Caco-2 (cell line): ENCODE measurements around the gene ARHGAP18. TPM values are rescaled to one million over a fixed set of nuclear protein-coding genes. Genes with fewer than 3 reads are reported as not detected.

Experiments used
- BruUV-seq: library from RNA; stranded (reverse); fragments of 400-500 nt; replicated peaks from 2 replicates; lab custom pipeline; 2021; lab: Mats Ljungman, UMichigan
- CTCF ChIA-PET: fragments of 300-600 bp; sonication (Branson Sonifier 250); formaldehyde crosslinking; loops from one replicate; lab custom pipeline; 2022; ENCODE audit warnings: antibody characterized with exemption; lab: Charles Lee
- POLR2A ChIA-PET: fragments of 300-600 bp; sonication (Branson Sonifier 250); formaldehyde crosslinking; loops from one replicate; lab custom pipeline; 2022; ENCODE audit warnings: antibody characterized with exemption; lab: Charles Lee
- DNase-seq, 2 experiments: peaks; one replicate each; pipeline versions ENCODE4 v3.0.0 to v3.0.0-alpha.2; 2020 to 2022
- H3K27me3 ChIP-seq: replicated peaks from 2 replicates; pipeline ENCODE4 v1.6.0; 2011; ENCODE audit warnings: low read length; ENCODE audit not compliant: control insufficient read depth, insufficient read depth
- H3K36me3 ChIP-seq: 2 replicates; pipeline ENCODE4 v1.5.1; 2011; ENCODE audit warnings: low read length; ENCODE audit not compliant: control insufficient read depth, insufficient read depth
- H3K4me1 ChIP-seq: fragments of 250-450 bp; sonication (Bioruptor Pico); 2 replicates; pipeline ENCODE4 v1.5.1; 2020; ENCODE audit warnings: mild to moderate bottlenecking
- H3K4me3 ChIP-seq: 2 replicates; pipeline ENCODE4 v1.5.1; 2011; ENCODE audit warnings: low read depth, mild to moderate bottlenecking, control low read depth, low read length
- H3K9me3 ChIP-seq: fragments of 250-450 bp; sonication (Bioruptor Pico); 2 replicates; pipeline ENCODE4 v1.5.1; 2020; ENCODE audit warnings: mild to moderate bottlenecking, moderate library complexity
- H3K27ac Mint-ChIP-seq: one replicate; pipeline ENCODE4 v1.8.0; 2022; ENCODE audit warnings: mixed read lengths; ENCODE audit not compliant: unreplicated experiment
- H3K27me3 Mint-ChIP-seq: one replicate; pipeline ENCODE4 v1.8.0; 2022; ENCODE audit warnings: mixed read lengths; ENCODE audit not compliant: insufficient read depth, unreplicated experiment
- H3K36me3 Mint-ChIP-seq: one replicate; pipeline ENCODE4 v1.8.0; 2022; ENCODE audit warnings: mild to moderate bottlenecking, mixed read lengths; ENCODE audit not compliant: insufficient read depth, unreplicated experiment
- H3K4me1 Mint-ChIP-seq: one replicate; pipeline ENCODE4 v1.8.0; 2022; ENCODE audit warnings: low read depth, mixed read lengths; ENCODE audit not compliant: unreplicated experiment
- H3K4me3 Mint-ChIP-seq: one replicate; pipeline ENCODE4 v1.8.0; 2022; ENCODE audit warnings: mild to moderate bottlenecking, moderate library complexity, mixed read lengths; ENCODE audit not compliant: unreplicated experiment
- H3K9me3 Mint-ChIP-seq: one replicate; pipeline ENCODE4 v1.8.0; 2022; ENCODE audit warnings: mixed read lengths; ENCODE audit not compliant: unreplicated experiment
- intact Hi-C: fragments of 100-400 bp; cut with micrococcal nuclease; formaldehyde crosslinking; loops from one replicate; pipeline ENCODE4 v1.10.0; 2022; ENCODE audit not compliant: unreplicated experiment
- total RNA-seq: library from RNA; stranded (reverse); gene quantifications from 2 replicates; pipeline ENCODE4 v1.2.3, GENCODE V29; 2022
- TF ChIP-seq, protein P1 (sequence below), 2 experiments: fragments of 200-600 bp in 1 of 2; IDR thresholded peaks; 1 replicate in 1 of 2; 2 replicates in 1 of 2; pipeline versions ENCODE4 v1.5.1 to v1.8.0; 2011 to 2022; ENCODE audit warnings: antibody characterized with exemption in 1 of 2, control low read depth in 1 of 2, inconsistent platforms in 1 of 2, low read depth in 1 of 2, low read length in 1 of 2, mild to moderate bottlenecking in 1 of 2, moderate library complexity in 1 of 2; ENCODE audit not compliant: insufficient read depth in 1 of 2, severe bottlenecking in 1 of 2, unreplicated experiment in 1 of 2

Gene ARHGAP18
- total RNA-seq, 1 experiment from 2014 or later = 15.0 TPM

- no peaks in the 10 kb centered on the region for H3K9me3 ChIP-seq
- POLR2A ChIA-PET = no interaction called here
- Mint-ChIP-seq H3K9me3 (no peaks in the 10 kb centered on the region), H3K27me3 (no peaks in the 10 kb centered on the region), H3K4me3 (no peak overlapping the region), H3K36me3 (peaks cover 9% of the 10 kb centered on the region), H3K27ac (no peak overlapping the region), H3K4me1 (peaks cover 17% of the 10 kb centered on the region)
- intact Hi-C loops = loop anchor here (1.0 to 10.0 kb wide), 2 partner anchors 69 to 162 kb away; no protein-coding TSS in a partner anchor
- BruUV-seq = no TSS peak
- H3K36me3 ChIP-seq = no peaks in the 10 kb centered on the region
- DNase-seq = no peak
- peaks cover 28% of the 10 kb centered on the region for H3K4me1 ChIP-seq
- no peaks in the 10 kb centered on the region for H3K27me3 ChIP-seq
- no peak overlapping the region for H3K4me3 ChIP-seq
- TF ChIP-seq, protein P1, sequence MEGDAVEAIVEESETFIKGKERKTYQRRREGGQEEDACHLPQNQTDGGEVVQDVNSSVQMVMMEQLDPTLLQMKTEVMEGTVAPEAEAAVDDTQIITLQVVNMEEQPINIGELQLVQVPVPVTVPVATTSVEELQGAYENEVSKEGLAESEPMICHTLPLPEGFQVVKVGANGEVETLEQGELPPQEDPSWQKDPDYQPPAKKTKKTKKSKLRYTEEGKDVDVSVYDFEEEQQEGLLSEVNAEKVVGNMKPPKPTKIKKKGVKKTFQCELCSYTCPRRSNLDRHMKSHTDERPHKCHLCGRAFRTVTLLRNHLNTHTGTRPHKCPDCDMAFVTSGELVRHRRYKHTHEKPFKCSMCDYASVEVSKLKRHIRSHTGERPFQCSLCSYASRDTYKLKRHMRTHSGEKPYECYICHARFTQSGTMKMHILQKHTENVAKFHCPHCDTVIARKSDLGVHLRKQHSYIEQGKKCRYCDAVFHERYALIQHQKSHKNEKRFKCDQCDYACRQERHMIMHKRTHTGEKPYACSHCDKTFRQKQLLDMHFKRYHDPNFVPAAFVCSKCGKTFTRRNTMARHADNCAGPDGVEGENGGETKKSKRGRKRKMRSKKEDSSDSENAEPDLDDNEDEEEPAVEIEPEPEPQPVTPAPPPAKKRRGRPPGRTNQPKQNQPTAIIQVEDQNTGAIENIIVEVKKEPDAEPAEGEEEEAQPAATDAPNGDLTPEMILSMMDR (IDR thresholded peaks at IDR 0.05; ENCODE audit: insufficient read depth in 1 of 2, low read depth in 1 of 2, low read length in 1 of 2, severe bottlenecking in 1 of 2, unreplicated experiment in 1 of 2) = no peak
- CTCF ChIA-PET = no interaction called here
Observed at GRCh38 chr6:129667034-129667433, 42.9 kb downstream of the ARHGAP18 start.

GRCh38 chr6:129665555-129665954 is 44.4 kb downstream of the ARHGAP18 start:
- ChIA-PET POLR2A (no interaction called here), CTCF (no interaction called here)
- TF ChIP-seq, protein P1 (IDR thresholded peaks at IDR 0.05; ENCODE audit: insufficient read depth in 1 of 2, low read depth in 1 of 2, low read length in 1 of 2, severe bottlenecking in 1 of 2, unreplicated experiment in 1 of 2) = no peak
- Histone ChIP-seq H3K4me1 (peaks cover 28% of the 10 kb centered on the region), H3K9me3 (no peaks in the 10 kb centered on the region), H3K27me3 (no peaks in the 10 kb centered on the region), H3K36me3 (no peaks in the 10 kb centered on the region), H3K4me3 (no peak overlapping the region)
- H3K4me1 Mint-ChIP-seq = peaks cover 24% of the 10 kb centered on the region
- no peaks in the 10 kb centered on the region for H3K27me3 Mint-ChIP-seq
- no peak overlapping the region for H3K27ac Mint-ChIP-seq
- intact Hi-C loops = loop anchor here (10.0 kb wide), 1 partner anchor 161 kb away; no protein-coding TSS in a partner anchor
- no peak overlapping the region for H3K4me3 Mint-ChIP-seq
- DNase-seq = no peak
- peaks cover 5% of the 10 kb centered on the region for H3K36me3 Mint-ChIP-seq
- no TSS peak for BruUV-seq
- H3K9me3 Mint-ChIP-seq = peaks cover 2% of the 10 kb centered on the region

DNA sequence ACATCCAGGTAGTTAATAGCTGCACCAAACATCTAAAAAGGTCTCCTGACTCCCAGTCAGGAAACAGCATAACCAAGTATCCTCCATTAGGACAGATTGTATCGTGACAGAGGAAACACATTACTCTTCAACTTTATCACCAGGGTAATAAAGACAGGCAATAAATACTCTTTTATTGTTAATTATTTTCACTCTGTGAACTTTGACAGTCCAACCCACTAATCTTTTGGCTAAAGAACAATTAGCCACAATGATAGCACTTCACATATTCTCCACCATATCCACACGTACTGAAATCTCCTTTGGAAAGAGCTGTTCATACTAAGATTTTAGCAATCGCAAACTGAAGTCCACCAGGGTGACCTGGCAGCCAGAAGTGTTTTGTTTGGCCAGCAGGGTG is 46.4 kb downstream of the ARHGAP18 start:
- no peak overlapping the region for H3K4me3 Mint-ChIP-seq
- peaks cover 5% of the 10 kb centered on the region for H3K36me3 Mint-ChIP-seq
- TF ChIP-seq, protein P1 (IDR thresholded peaks at IDR 0.05; ENCODE audit: insufficient read depth in 1 of 2, low read depth in 1 of 2, low read length in 1 of 2, severe bottlenecking in 1 of 2, unreplicated experiment in 1 of 2) = no peak
- ChIA-PET POLR2A (interaction anchor here (0.6 kb wide), 1 partner anchor 32 kb away, joined by 3 read pairs; no protein-coding TSS in a partner anchor), CTCF (interaction anchor here (0.6 kb wide), 1 partner anchor 377 kb away, joined by 3 read pairs; no protein-coding TSS in a partner anchor)
- Histone ChIP-seq H3K9me3 (no peaks in the 10 kb centered on the region), H3K4me1 (peaks cover 39% of the 10 kb centered on the region), H3K27me3 (no peaks in the 10 kb centered on the region), H3K4me3 (no peak overlapping the region), H3K36me3 (no peaks in the 10 kb centered on the region)
- intact Hi-C loops = loop anchor here (10.0 kb wide), 1 partner anchor 159 kb away; no protein-coding TSS in a partner anchor
- H3K9me3 Mint-ChIP-seq = peaks cover 6% of the 10 kb centered on the region
- H3K27ac Mint-ChIP-seq = no peak overlapping the region
- BruUV-seq = no TSS peak
- peaks cover 36% of the 10 kb centered on the region for H3K4me1 Mint-ChIP-seq
- DNase-seq = no peak
- no peaks in the 10 kb centered on the region for H3K27me3 Mint-ChIP-seq
